GM13977 (cell line): ENCODE measurements around the gene TAF3.
"Not testable (repeated sequence)": the region's sequence is repeated elsewhere in the genome, so short reads cannot be mapped to it uniquely, and the experiment has no call there.

Experiments
- DNase-seq: peaks from one replicate; pipeline ENCODE4 v3.0.0; 2012; ENCODE audit warnings: low spot score
- CTCF ChIP-seq: IDR thresholded peaks from 2 replicates; pipeline ENCODE4 v1.5.1; 2012; ENCODE audit warnings: mild to moderate bottlenecking, control low read depth; ENCODE audit not compliant: insufficient read depth; ENCODE audit errors: extremely low read depth, missing control alignments
- in situ Hi-C: fragments of 300-500 bp; cut with MboI; formaldehyde crosslinking; loops from one replicate; pipeline ENCODE4 v1.12.0; 2022; ENCODE audit warnings: low sequenced_read_pairs, low pct_unique_long_range_greater_than_20kb, mixed read lengths, inconsistent platforms; ENCODE audit not compliant: unreplicated experiment

Gene TAF3

GRCh38 chr10:7811000-7811399 is 7.3 kb upstream of the TAF3 start:
- no peak for DNase-seq
- TF ChIP-seq CTCF = no peak
- in situ Hi-C loops = no loop called here

- in situ Hi-C loops, DNase-seq: not testable (repeated sequence)
Observed at GRCh38 chr10:7811743-7812142, 6.6 kb upstream of the TAF3 start.

- in situ Hi-C loops = no loop called here
- no peak for TF ChIP-seq CTCF
- no peak for DNase-seq
Observed at GRCh38 chr10:7813481-7813880, 4.8 kb upstream of the TAF3 start.

- DNase-seq = no peak
- in situ Hi-C loops = no loop called here
- no peak for TF ChIP-seq CTCF
Observed at GRCh38 chr10:7817576-7817975, 729 bp upstream of the TAF3 start.

- in situ Hi-C loops = no loop called here
- no peak for DNase-seq
- TF ChIP-seq CTCF = no peak
Observed at GRCh38 chr10:7817984-7818294, 366 bp upstream of the TAF3 start.

GRCh38 chr10:7819121-7819460 is 786 bp downstream of the TAF3 start:
- peak; percentile 34 for TF ChIP-seq CTCF
- DNase-seq = peak; percentile 48
- in situ Hi-C loops = no loop called here

- no peak for TF ChIP-seq CTCF
- in situ Hi-C loops = no loop called here
- DNase-seq = no peak
Observed at GRCh38 chr10:7824251-7824650, 5.9 kb downstream of the TAF3 start.

GRCh38 chr10:7826971-7827370 is 8.7 kb downstream of the TAF3 start:
- no peak for DNase-seq
- in situ Hi-C loops = no loop called here
- no peak for TF ChIP-seq CTCF
